Measurements from ENCODE around the gene OBP2B.

- TF ChIP-seq CTCF (IDR thresholded peaks at IDR 0.05; ENCODE audit: low read length) (no peak), EZH2 (IDR thresholded peaks at IDR 0.05; ENCODE audit: borderline replicate concordance, low read length) (no peak)
Measured at GRCh38 chr9:133187561-133188005, 21.5 kb downstream of the OBP2B start.
